ENCODE results near the gene OBP2B.
"Not testable (repeated sequence)": the region's sequence is repeated elsewhere in the genome, so short reads cannot be mapped to it uniquely, and the experiment has no call there.

OBP2B gene

GRCh38 chr9:133200631-133201030 lies 8.4 kb downstream of the OBP2B start:
- DNase-seq = no peak

GRCh38 chr9:133199648-133200321 lies 9.3 kb downstream of the OBP2B start:
- no peak for DNase-seq

- DNase-seq = no peak
Observed at GRCh38 chr9:133195029-133195428, 14.0 kb downstream of the OBP2B start.

- no peak for DNase-seq
Observed at GRCh38 chr9:133194597-133194996, 14.5 kb downstream of the OBP2B start.

- no peak for DNase-seq
Observed at GRCh38 chr9:133191989-133192388, 17.1 kb downstream of the OBP2B start.

GRCh38 chr9:133189826-133190225 lies 19.2 kb downstream of the OBP2B start:
- DNase-seq = no peak

- DNase-seq = no peak
Observed at GRCh38 chr9:133188843-133189180, 20.2 kb downstream of the OBP2B start.

GRCh38 chr9:133188006-133188842 lies 20.8 kb downstream of the OBP2B start:
- DNase-seq = no peak

GRCh38 chr9:133187561-133188005 lies 21.5 kb downstream of the OBP2B start:
- DNase-seq = no peak

- no peak for DNase-seq
Observed at GRCh38 chr9:133186736-133187135, 22.3 kb downstream of the OBP2B start.

GRCh38 chr9:133184971-133185370 lies 24.1 kb downstream of the OBP2B start:
- DNase-seq = peak; percentile 39

- no peak for DNase-seq
Observed at GRCh38 chr9:133182151-133182550, 26.9 kb downstream of the OBP2B start.

GRCh38 chr9:133181561-133181960 lies 27.5 kb downstream of the OBP2B start:
- no peak for DNase-seq

- no peak for DNase-seq
Observed at GRCh38 chr9:133180953-133181352, 28.1 kb downstream of the OBP2B start.

- DNase-seq = no peak
Observed at GRCh38 chr9:133173056-133173455, 36.0 kb downstream of the OBP2B start.

- no peak for DNase-seq
Observed at GRCh38 chr9:133171161-133171961, 37.7 kb downstream of the OBP2B start.

- DNase-seq = no peak
Observed at GRCh38 chr9:133170716-133171115, 38.3 kb downstream of the OBP2B start.

- DNase-seq = not testable (repeated sequence)
Observed at GRCh38 chr9:133169687-133170086, 39.4 kb downstream of the OBP2B start.

GRCh38 chr9:133169102-133169501 lies 39.9 kb downstream of the OBP2B start:
- DNase-seq = no peak

- DNase-seq = no peak
Observed at GRCh38 chr9:133168432-133168831, 40.6 kb downstream of the OBP2B start.

GRCh38 chr9:133167769-133168168 lies 41.3 kb downstream of the OBP2B start:
- no peak for DNase-seq

GRCh38 chr9:133167096-133167730 lies 41.8 kb downstream of the OBP2B start:
- no peak for DNase-seq

GRCh38 chr9:133166392-133166791 lies 42.7 kb downstream of the OBP2B start:
- no peak for DNase-seq
